Transverse colon (tissue), 4 donors: Measurements from ENCODE around the gene ATOH1. TPM values are rescaled to one million over a fixed set of nuclear protein-coding genes. Genes with fewer than 3 reads are reported as not detected.

ENCODE experiments used
- DNase-seq: peaks from one replicate; pipeline ENCODE4 v3.0.0-alpha.2; 2019
- H3K27ac ChIP-seq, 4 donors: fragments of 200-600 bp; sonication (generic); 2 replicates each; pipeline ENCODE4 v1.5.1; 2016 to 2018; ENCODE audit warnings: inconsistent platforms in 4 of 4
- H3K27me3 ChIP-seq: fragments of 200-600 bp; sonication (generic); 2 replicates; pipeline ENCODE4 v1.5.1; 2017; ENCODE audit warnings: inconsistent platforms
- H3K36me3 ChIP-seq, 4 donors: fragments of 200-600 bp; sonication (generic); 2 replicates each; pipeline ENCODE4 v1.5.1; 2017 to 2019; ENCODE audit warnings: inconsistent platforms in 4 of 4
- H3K4me1 ChIP-seq, 4 donors: fragments of 200-600 bp; sonication (generic); 2 replicates each; pipeline ENCODE4 v1.5.1; 2017 to 2020; ENCODE audit warnings: inconsistent platforms in 4 of 4
- H3K4me3 ChIP-seq, 4 donors: fragments of 200-600 bp; sonication (generic); 1 replicate in 1 of 4; 2 replicates in 3 of 4; pipeline versions ENCODE4 v1.5.1 to v1.6.1; 2017 to 2019; ENCODE audit warnings: inconsistent platforms in 4 of 4
- H3K9me3 ChIP-seq, 2 donors: fragments of 200-600 bp; sonication (generic); 2 replicates each; pipeline ENCODE4 v1.5.1; 2017 to 2019; ENCODE audit warnings: inconsistent platforms in 2 of 2
- EP300 ChIP-seq: sonication (generic); formaldehyde crosslinking; IDR thresholded peaks from one replicate; pipeline ENCODE4 v1.6.1; 2017; ENCODE audit warnings: antibody characterized with exemption, low read depth
- POLR2A ChIP-seq: fragments of 450-650 bp; IDR thresholded peaks from one replicate; pipeline ENCODE4 v1.6.1; 2016; ENCODE audit warnings: antibody characterized with exemption, mild to moderate bottlenecking, moderate library complexity
- POLR2AphosphoS5 ChIP-seq, 3 donors: sonication (generic); formaldehyde crosslinking; IDR thresholded peaks; one replicate each; pipeline ENCODE4 v1.6.1; 2016; ENCODE audit warnings: antibody characterized with exemption in 3 of 3
- WGBS, 2 donors: methylation state at CpG; one replicate each; pipeline ENCODE4 v1.1.5; 2018; ENCODE audit warnings: low coverage in 1 of 2; 5-methylcytosine and 5-hydroxymethylcytosine counted together
- in situ Hi-C, 4 donors: fragments of 200-750 bp; cut with MboI; loops; one replicate each; pipeline versions ENCODE4 v1.15.0 to v1.15.1; 2017; ENCODE audit warnings: low sequenced_read_pairs in 3 of 4, low pct_ligation_motif_present in 1 of 4, low pct_unique_long_range_greater_than_20kb in 1 of 4
- intact Hi-C: fragments of 100-400 bp; cut with DNase I; formaldehyde crosslinking; loops from one replicate; pipeline ENCODE4 v1.15.1; 2023; ENCODE audit warnings: low total_unique reads
- total RNA-seq, 4 donors: library from RNA; depleted of rRNA; stranded (reverse); fragments of >200 nt; gene quantifications; one replicate each; pipeline ENCODE4 v1.1.0, GENCODE V29; 2016
- TF ChIP-seq, protein P1 (sequence below), 5 experiments: fragments of 200-600 bp in 3 of 5; fragments of 450-650 bp in 2 of 5; sonication (generic) in 3 of 5; IDR thresholded peaks; 1 replicate in 2 of 5; 2 replicates in 3 of 5; pipeline ENCODE4 v1.5.1; 2016 to 2017; ENCODE audit warnings: antibody characterized with exemption in 5 of 5, inconsistent platforms in 3 of 5, mild to moderate bottlenecking in 2 of 5, moderate library complexity in 1 of 5

Gene ATOH1
- total RNA-seq, 4 donors from 2014 or later: 23.5 to 76.7 (median 32.8) TPM

DNA sequence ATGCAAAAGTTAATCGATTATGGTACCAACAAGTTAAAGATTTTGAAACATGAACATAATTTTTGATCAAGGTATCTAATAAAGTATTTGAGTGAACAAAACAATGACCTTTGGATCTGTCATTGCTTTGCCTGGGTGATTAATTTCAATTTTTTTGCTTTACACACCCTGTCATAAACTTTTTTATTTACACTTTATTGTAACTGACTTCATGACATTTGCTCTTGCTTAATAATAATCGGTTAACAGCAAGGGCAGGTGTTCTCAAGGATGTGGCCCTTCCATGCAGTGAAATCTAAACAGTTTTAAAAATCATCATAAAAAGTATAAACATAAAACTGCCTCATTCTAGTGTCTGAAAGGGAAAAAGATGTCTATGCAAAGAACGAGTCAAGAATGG, 24.1 kb downstream of the ATOH1 start:
- DNase-seq: no peak
- Histone ChIP-seq H3K4me3 (no peak overlapping the region), H3K4me1 (peaks cover 0 to 3% (median 0%) of the 10 kb centered on the region in 4 donors), H3K27ac (peak overlapping the region in 2 of 4 donors; percentile 8 to 18), H3K9me3 (no peaks in the 10 kb centered on the region), H3K27me3 (no peaks in the 10 kb centered on the region), H3K36me3 (no peaks in the 10 kb centered on the region)
- intact Hi-C loops: no loop called here
- 35 to 44% methylated on average over 3 of the region's 3 CpGs for WGBS, 2 donors
- no peak for TF ChIP-seq POLR2AphosphoS5 (IDR thresholded peaks at IDR 0.05)
- TF ChIP-seq POLR2A: no peak
- TF ChIP-seq, protein P1, sequence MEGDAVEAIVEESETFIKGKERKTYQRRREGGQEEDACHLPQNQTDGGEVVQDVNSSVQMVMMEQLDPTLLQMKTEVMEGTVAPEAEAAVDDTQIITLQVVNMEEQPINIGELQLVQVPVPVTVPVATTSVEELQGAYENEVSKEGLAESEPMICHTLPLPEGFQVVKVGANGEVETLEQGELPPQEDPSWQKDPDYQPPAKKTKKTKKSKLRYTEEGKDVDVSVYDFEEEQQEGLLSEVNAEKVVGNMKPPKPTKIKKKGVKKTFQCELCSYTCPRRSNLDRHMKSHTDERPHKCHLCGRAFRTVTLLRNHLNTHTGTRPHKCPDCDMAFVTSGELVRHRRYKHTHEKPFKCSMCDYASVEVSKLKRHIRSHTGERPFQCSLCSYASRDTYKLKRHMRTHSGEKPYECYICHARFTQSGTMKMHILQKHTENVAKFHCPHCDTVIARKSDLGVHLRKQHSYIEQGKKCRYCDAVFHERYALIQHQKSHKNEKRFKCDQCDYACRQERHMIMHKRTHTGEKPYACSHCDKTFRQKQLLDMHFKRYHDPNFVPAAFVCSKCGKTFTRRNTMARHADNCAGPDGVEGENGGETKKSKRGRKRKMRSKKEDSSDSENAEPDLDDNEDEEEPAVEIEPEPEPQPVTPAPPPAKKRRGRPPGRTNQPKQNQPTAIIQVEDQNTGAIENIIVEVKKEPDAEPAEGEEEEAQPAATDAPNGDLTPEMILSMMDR (IDR thresholded peaks at IDR 0.05): no peak
- TF ChIP-seq EP300: no peak
- in situ Hi-C loops: no loop called here

DNA sequence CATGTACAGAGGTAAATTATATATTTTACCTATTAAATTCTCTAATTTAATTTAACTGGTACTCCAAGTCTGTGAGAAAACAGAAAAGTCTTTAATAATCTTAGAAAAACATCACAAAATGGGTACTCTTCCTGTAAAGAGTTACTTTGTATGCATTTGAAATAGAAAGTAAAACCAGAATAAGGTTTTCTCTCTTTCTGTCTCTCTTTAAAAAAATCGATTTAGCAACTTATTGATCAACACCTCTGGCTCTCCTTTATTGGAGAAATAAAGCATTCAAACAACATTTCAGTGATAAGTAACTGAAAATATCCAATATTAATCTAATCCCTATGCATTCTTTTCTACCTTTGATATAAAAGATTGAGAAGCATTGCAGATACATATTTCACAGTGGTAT, 27.4 kb downstream of the ATOH1 start:
- H3K36me3 ChIP-seq: no peaks in the 10 kb centered on the region
- intact Hi-C loops (no loop called here), in situ Hi-C loops (no loop called here)
- no peaks in the 10 kb centered on the region for H3K27me3 ChIP-seq
- 32 to 65% methylated on average over 1 of the region's 1 CpG for WGBS, 2 donors
- no peaks in the 10 kb centered on the region for H3K9me3 ChIP-seq
- no peak overlapping the region for H3K27ac ChIP-seq
- no peak for DNase-seq
- H3K4me1 ChIP-seq: peaks cover 0 to 3% (median 0%) of the 10 kb centered on the region in 4 donors
- no peak overlapping the region for H3K4me3 ChIP-seq
- no peak for TF ChIP-seq POLR2A
- TF ChIP-seq, protein P1 (IDR thresholded peaks at IDR 0.05): no peak
- no peak for TF ChIP-seq EP300
- TF ChIP-seq POLR2AphosphoS5 (IDR thresholded peaks at IDR 0.05): no peak

DNA sequence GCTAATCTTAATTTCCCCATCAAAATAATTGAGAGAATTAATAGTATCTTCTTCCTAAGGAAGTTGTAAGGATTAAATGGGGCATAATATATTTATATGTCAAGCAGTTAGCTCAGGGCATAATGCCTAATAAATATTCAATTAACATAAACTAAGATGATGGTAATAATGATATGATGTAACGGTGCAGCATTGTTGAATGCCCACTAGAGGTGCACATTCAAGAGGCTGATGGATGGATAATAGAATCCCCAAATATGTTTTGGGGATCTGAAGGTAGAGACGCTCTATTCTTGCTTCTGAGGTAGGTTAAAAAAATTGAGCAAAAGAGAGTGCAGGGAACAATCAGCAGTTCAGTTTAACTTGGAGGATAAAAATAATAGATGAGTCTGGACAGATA, 37.1 kb downstream of the ATOH1 start:
- Histone ChIP-seq H3K9me3 (no peaks in the 10 kb centered on the region), H3K27ac (no peak overlapping the region), H3K4me3 (no peak overlapping the region), H3K4me1 (peaks cover 0 to 20% (median 6%) of the 10 kb centered on the region in 4 donors), H3K27me3 (no peaks in the 10 kb centered on the region), H3K36me3 (no peaks in the 10 kb centered on the region)
- no peak for DNase-seq
- intact Hi-C loops: no loop called here
- 84 to 93% methylated on average over 2 of the region's 2 CpGs for WGBS, 2 donors
- in situ Hi-C loops: no loop called here
- TF ChIP-seq EP300 (no peak), POLR2AphosphoS5 (IDR thresholded peaks at IDR 0.05) (no peak), POLR2A (no peak)
- TF ChIP-seq, protein P1 (IDR thresholded peaks at IDR 0.05): no peak

DNA sequence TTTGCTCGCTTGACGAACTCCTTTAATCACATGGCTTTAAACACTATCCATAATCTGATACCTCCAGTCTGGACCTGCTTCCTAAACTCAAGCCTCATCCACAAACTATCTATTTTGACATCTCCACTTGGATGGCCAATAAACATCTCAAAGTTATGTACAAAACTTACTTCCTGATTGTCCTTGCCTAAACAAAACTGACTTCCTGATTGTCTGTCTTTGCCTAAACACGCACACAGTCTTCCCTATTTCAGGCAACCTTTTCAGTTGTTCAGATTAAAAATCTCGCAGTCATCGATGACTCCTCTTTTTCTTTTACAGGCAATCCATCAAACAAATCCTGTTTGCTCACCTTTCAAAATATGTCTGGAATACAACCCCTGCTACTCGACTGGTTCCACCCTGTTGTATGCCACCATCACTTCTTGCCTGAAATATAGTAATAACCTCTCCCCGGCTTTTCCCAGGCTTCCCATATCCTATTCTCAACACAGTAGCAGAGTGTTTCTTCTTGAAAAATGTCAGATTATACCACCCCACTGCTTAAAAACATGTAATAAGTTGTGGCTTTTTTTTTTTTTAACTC, 39.0 kb downstream of the ATOH1 start:
- in situ Hi-C loops: no loop called here
- no peaks in the 10 kb centered on the region for H3K9me3 ChIP-seq
- intact Hi-C loops: no loop called here
- DNase-seq: no peak
- no peak overlapping the region for H3K4me3 ChIP-seq
- no peaks in the 10 kb centered on the region for H3K36me3 ChIP-seq
- peaks cover 0 to 24% (median 10%) of the 10 kb centered on the region in 4 donors for H3K4me1 ChIP-seq
- peak overlapping the region in 3 of 4 donors; percentile 3 to 43 (median 16) for H3K27ac ChIP-seq
- TF ChIP-seq, protein P1 (IDR thresholded peaks at IDR 0.05): no peak
- peak in 1 of 3 donors; percentile 14 for TF ChIP-seq POLR2AphosphoS5 (IDR thresholded peaks at IDR 0.05)
- TF ChIP-seq POLR2A: no peak
- TF ChIP-seq EP300: no peak
- H3K27me3 ChIP-seq: no peaks in the 10 kb centered on the region
- WGBS, 2 donors: 48 to 59% methylated on average over 6 to 7 of the region's 7 CpGs
